CD4-positive, alpha-beta T cell treated with Interleukin-1 beta for 1 hour (primary cell): ENCODE measurements around the gene RABGAP1.

Experiments used
- DNase-seq, 2 donors: peaks; one replicate each; pipeline ENCODE4 v3.0.0-alpha.2; 2020 to 2022

The RABGAP1 gene

DNA sequence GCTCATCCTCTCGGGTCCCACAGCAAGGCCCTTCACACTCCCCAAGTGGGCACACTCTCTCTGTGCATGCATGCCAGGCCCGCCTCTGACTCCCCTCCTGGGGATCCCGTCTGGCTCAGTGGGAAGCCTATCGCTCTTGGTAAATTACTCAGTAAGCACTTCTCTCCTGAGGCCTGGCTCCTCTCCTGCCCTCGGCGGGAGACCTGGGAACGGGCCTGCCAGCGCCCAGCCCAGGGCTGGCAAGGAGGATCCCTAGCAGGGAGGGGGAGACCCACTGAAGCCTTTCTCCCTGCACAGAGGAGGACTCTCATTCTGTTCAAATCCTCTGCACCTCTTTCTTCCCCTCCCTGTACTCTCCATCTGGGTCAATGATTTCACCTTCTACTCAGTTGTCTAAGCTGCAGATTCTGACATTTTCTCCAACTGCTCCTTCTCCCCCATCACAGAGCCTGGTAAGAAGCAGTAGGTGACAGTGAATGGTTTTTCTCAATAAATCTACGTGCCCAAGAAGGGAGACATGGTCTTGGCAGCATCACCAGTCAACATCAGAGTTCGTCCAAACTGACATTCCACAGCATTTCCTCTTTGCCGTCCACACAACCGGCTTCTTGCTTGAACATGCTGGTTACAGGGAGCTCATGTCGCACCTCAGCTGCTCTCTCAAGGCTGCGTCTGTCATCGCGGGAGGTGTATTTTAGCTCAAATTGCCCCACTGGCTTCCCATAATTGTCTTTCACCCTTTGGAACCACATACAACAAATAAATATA is 174.5 kb downstream of the RABGAP1 start:
- DNase-seq: no peak

GRCh38 chr9:123116036-123116435 is 175.2 kb downstream of the RABGAP1 start:
- no peak for DNase-seq

DNA sequence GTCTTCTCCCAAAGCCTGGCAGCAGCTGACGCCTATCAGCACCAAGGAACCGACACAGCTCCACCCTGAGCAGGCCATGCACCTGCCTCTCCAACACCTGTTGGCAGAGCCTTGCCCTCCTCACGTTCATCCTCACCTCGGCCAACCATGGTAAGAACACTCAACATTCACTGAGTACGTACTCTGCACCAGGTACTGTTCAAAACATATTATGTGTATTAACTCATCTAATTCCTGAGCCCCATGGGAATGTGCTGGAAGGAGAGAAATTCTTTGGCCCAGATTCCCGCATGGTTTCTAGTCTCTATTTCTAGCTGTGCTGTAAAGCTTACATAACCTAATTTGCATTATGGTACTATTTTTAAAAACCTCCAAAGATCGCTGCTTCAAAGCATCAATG is 178.7 kb downstream of the RABGAP1 start:
- DNase-seq: no peak

GRCh38 chr9:123120131-123120530 is 179.3 kb downstream of the RABGAP1 start:
- DNase-seq: no peak

GRCh38 chr9:123120953-123121352 is 180.1 kb downstream of the RABGAP1 start:
- DNase-seq: no peak

DNA sequence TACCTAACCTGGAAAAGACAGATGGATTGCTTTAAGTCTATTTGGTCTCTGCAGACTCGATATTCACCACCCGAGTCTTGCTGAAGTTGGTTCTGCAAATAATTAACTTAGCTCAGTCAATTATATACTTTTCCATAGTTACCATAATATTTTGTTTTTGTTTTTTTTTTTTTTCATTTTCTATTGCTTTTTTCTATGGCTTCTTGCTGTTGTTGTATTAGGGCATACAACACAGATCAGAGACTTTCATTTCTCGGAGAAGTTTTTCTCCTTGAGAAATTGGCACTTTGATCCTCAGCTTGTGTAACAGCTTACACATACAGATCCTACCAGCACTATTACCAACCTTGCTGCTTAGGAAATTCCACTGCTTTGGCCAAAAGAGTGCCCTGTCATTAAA is 180.6 kb downstream of the RABGAP1 start:
- no peak for DNase-seq

- no peak for DNase-seq
Observed at GRCh38 chr9:123127512-123128075, 186.8 kb downstream of the RABGAP1 start.

GRCh38 chr9:123128591-123128990 is 187.8 kb downstream of the RABGAP1 start:
- no peak for DNase-seq

DNA sequence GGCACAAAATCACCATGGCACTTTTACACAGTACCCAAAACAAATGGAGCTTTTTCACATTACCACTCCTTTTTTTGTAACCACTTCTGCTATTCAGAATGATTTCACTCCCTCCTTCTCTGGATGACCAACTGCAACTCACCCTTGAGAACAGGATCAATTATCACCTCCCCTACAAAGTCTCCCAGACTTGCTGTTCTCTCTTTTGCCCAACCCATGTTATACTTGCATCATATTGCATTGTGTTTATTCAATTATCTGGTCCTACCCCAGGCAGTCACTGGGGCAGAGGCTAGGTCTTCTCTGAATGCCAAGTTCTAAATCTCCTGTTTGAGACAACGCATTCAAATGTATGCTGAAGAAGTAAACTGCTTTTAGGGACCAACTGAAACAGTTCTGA is 188.6 kb downstream of the RABGAP1 start:
- DNase-seq: no peak

DNA sequence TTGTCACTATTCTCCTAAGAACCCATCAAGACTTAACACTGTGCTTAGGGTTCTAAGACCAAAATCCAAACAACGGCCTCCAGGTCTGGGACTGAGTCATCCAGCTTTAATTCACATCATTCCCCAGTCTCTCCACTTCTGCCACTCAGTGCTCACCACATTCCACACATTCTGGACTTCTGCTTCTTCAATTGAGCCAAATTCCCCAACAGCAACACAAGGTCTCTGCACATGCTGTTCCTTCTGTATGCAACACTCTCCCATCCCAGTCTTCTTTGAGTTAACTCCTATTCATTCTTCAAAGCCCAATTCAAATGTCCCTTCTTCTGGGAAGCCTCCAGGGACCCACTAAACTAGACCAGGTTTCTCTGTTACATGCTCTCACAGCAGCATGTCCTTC is 190.4 kb downstream of the RABGAP1 start:
- no peak for DNase-seq

DNA sequence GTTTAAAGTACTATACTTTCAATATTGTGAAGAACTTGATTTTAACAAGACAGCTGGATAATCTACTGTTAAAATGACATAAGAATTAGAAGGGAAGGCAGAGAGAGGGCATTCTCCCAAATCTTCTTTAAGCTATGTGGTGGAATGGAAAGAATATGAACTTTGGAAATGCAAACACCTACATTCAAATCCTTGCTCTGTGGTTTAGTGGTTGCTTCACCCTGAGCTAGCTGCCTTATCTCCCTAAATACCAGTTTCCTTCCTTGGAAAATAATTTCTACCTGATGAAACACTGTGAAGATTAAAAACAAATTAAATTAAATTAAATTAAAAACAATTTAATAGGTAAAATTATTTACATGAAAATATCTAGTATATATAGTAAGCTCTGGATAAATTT is 191.2 kb downstream of the RABGAP1 start:
- DNase-seq: no peak

DNA sequence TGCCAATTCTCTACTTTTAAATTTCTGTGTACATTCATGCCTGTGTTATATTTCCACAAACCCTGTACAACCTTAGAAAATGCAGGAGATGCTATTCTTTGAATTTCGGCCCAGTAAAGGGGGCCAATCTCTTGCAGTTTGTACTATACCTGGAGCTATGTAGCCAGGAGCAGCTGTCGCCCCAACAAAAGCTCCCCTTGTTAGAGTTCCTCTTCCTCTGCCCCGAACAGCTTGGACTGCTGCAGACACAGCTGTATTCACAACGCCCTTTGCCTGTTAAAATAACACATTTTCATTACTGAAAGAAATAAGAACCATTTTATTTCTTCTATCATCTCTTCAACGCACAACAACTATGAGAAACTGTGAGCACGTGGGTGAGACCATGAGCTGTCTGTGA is 191.9 kb downstream of the RABGAP1 start:
- DNase-seq: no peak

DNA sequence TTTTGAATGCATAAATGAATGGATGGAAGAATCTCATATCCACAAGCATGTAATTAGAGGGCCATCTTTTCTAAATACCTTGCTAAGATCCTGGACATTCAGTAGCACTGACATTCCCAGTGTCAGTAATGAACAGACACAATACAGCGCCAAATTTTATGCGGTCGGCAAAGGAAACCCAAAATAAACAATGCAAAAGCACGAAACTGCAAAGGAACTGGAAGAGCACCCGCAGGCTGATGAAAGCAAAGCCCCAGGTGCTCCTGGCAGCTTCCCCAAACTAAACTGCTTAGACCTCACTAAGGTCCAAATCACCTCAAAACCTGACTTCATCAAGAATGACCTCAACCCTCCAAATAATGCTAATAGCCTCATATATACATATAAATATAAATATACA is 194.6 kb downstream of the RABGAP1 start:
- DNase-seq: no peak

DNA sequence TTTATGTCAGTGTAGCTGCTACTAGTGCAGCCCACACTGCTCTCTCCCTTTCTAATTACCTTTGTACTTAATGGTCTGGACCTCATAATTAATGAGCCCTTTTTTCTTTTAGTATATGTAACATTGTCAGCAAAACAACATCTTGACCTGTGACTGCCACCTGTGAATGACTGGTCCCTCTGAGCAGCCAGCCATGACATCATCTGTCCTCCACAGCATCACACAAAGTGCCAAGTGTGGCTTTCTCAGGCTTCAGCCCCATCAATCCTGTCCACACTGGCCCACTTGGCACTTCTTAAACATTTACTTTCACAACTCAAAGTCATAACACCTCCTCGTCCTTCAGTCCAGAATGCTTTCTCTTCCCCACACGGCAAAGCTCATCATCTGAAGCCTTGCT is 197.3 kb downstream of the RABGAP1 start:
- DNase-seq: no peak

DNA sequence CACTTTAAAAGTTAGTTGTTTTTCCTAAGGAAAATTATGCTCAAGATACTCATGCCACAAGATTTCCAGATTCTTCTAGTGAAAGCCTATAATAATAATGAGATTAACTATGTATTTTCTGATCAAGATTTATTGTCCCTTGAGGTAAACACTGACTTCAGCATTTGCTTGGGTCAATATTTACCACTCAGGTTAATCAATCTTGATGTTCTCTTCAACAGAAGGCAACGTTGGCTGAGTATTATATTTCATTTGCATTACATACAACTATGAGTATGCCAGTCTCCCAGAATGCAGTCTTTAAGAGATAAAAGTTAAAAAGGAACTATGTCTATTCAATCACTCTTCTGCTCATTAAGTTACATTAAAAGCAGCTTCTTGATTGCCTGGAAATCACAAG is 208.2 kb downstream of the RABGAP1 start:
- DNase-seq: no peak

- DNase-seq: no peak
Observed at GRCh38 chr9:123150708-123151503, 210.1 kb downstream of the RABGAP1 start.
